GM20431 (cell line): ENCODE measurements around the gene IGSF6.
"Not testable (repeated sequence)": the region's sequence is repeated elsewhere in the genome, so short reads cannot be mapped to it uniquely, and the experiment has no call there.

ENCODE experiments used
- in situ Hi-C: fragments of 300-500 bp; cut with MseI, MboI; formaldehyde crosslinking; loops from one replicate; pipeline ENCODE4 v1.15.0; 2020; ENCODE audit warnings: low sequenced_read_pairs; ENCODE audit not compliant: unreplicated experiment

Gene IGSF6

GRCh38 chr16:21631951-21632575, 20.3 kb downstream of the IGSF6 start:
- in situ Hi-C loops, result not testable (repeated sequence)

DNA sequence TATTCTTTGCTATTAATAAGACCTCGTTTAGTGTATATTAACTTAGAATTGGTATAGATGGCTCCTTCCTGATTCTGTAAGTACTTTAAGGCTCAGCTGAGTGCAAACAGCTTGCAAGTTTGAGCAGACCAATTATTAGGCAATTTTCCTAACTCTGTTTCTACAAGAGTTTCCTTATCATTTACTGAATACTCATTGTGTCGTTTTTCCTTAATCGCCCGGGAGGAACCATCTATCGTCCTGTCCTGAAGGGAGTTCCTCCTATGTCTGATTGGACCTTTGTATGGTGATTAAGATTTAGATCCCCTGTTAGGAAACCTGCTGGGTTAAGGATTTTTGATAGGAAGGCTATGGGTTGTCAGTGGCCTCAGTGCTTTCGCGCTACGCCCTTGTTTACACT, 21.0 kb downstream of the IGSF6 start:
- in situ Hi-C loops, result not testable (repeated sequence)

DNA sequence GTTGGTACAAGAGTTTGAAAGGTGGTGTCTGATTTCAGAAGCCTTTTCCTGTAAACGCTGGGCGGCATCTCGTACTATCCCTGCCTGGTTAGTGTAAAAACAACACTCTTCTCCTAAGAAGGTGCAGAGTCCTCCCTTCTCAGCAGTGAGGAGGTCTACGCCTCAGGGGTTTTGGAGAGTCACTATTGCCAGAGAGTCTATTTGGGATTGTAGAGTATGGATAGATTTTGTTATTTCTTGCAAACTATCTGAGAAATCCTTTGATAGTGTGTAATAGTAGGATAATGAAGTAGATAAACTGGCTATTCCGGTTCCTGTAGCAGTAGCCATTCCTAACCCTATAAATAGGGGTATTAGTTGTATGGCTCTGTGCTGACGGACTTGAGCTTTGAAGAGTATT, 21.5 kb downstream of the IGSF6 start:
- in situ Hi-C loops, result not testable (repeated sequence)

DNA sequence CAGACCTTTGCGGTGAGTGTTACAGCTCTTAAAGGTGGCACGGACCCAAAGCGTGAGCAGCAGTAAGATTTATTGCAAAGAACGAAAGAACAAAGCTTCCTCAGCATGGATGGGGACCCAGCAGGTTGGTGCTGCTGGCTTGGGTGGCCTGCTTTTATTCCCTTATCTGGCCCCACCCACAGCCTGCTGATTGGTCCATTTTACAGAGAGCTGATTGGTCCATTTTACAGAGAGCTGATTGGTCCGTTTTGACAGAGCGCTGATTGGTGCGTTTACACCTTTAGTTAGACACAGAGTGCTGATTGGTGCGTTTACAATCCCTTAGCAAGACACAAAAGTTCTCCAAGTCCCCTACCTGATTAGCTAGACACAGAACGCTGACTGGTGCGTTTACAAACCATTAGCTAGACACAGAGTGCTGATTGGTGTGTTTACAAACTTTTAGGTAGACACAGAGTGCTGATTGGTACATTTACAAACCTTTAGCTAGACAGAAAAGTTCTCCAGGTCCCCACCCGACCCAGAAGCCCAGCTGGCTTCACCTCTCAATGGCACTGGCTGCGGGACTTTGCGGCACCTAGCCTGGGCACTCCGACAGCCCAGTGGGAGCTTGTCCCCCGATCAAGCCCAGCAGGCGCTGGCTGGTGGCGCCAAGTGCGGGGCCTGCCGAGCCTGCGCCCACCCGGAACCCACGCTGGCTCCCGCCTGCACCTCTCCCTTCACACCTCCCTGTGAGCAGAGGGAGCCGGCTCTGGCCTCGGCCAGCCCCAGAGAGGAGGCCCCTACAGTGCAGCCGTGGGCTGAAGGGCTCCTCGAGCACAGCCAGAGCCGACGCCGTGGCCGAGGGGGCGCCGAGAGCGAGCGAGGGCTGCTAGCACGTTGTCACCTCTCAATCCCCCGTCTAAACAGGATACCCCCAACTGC, 22.5 kb downstream of the IGSF6 start:
- in situ Hi-C loops, result not testable (repeated sequence)

- in situ Hi-C loops, result no loop called here
These were observed 23.6 kb downstream of the IGSF6 start for GRCh38 chr16:21628772-21629171.

GRCh38 chr16:21628121-21628726, 24.2 kb downstream of the IGSF6 start:
- in situ Hi-C loops, result no loop called here

GRCh38 chr16:21626659-21627277, 25.6 kb downstream of the IGSF6 start:
- in situ Hi-C loops, result no loop called here

DNA sequence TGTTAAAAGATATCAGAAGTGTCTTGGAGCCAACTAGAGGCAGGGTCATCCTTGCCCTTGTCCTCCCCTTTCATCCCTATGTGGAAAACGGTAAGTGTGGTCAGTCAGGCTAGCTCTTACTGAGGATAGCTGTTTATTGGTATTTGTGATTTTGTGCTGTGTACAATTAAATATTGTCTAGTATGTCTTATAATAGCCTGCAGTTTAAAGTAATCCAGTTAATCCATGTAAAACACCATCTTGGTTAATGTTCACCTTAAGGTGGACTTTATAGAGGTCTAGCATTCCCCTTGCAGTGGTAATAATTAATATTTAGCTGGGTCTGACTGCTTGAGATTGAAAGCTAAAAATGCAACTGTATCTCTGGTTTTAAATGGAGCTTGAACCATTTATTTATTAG, 27.4 kb downstream of the IGSF6 start:
- in situ Hi-C loops, result no loop called here

GRCh38 chr16:21622545-21622944, 29.9 kb downstream of the IGSF6 start:
- in situ Hi-C loops, result no loop called here

- in situ Hi-C loops, result no loop called here
These were observed 31.8 kb downstream of the IGSF6 start for GRCh38 chr16:21620592-21620991.

DNA sequence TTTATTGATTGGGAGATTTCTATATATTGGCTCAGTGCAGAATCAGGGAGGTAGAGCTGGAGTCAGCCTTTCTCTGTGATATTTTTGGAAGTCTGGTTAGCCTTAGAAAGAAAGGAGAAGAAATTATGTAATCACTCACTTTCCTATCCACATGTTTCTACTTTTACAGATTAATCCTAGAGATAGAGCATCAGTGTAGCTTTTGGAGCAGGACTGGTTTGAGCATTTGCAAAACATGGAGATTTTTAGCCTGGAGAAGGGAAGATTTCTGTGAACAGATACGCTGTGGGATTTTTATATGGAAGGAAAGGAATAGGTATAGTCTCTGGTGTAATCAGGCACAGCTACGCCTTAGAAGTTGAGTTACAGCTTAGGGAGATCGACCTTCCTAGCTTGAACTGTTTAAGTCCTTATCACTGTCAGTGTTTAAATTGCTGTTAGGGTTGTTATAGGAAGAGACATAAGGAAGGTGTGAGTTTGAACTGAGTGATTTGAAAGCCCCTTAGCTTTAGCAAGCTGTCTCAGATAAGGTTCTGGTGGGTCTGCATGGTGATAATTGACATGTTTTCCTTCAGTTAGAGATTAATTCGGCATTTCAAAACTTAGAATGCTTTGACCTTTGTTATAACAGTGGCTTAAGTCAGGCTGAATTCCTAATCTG, 32.5 kb downstream of the IGSF6 start:
- in situ Hi-C loops, result no loop called here

DNA sequence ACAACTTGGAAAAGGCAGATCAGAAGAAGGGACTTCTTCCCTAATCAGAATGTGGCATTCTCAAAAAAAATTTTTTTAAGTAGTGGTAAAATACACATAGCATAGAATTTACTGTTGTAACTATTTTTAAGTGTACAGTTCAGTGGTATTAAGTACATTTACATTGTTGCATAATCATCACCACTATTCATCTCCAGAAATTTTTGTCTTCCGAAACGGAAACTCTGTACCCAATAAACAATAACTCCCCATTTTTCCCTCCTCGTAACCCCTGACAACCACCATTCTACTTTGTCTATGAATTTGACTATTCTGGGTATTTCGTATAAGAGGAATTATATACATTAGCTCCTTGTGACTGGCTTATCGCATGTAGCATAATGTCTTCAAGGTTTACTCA, 34.1 kb downstream of the IGSF6 start:
- in situ Hi-C loops, result no loop called here

DNA sequence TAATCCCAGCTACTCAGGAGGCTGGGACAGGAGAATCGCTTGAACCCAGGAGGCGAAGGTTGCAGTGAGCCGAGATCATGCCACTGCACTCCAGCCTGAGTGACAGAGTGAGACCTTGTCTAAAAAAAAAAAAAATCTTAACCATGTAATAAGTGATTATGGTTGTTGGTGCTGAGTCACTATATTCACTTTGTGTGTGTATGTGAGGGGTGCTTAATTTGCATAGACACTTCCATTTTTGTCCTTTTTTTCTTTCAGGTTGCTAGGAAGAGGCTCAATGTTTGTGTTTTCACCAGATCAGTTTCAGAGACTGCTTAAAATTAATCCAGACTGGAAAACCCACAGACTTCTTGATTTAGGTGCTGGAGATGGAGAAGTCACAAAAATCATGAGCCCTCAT, 34.8 kb downstream of the IGSF6 start:
- in situ Hi-C loops, result no loop called here

GRCh38 chr16:21614896-21615295, 37.5 kb downstream of the IGSF6 start:
- in situ Hi-C loops, result no loop called here

DNA sequence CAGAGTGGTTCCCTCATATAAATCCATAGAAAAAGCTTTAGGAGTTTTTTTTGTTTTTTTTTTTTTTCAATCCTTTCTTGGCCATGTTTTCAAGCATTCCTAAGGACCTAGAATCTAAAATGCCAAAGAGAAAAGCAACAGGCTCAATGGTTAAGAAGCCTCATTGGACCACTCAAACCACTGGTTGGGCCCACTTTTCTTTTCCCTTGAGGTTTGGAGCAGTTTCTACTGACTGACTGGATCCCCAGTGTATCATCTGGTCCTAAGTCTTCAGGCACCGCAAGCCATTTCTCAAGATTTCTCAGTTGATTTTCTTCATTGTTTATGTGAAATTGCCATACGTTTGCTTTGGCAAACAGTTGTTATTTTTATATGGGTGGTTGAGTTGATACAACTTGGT, 38.6 kb downstream of the IGSF6 start:
- in situ Hi-C loops, result no loop called here

- in situ Hi-C loops, result no loop called here
These were observed 39.0 kb downstream of the IGSF6 start for GRCh38 chr16:21613361-21613760.

DNA sequence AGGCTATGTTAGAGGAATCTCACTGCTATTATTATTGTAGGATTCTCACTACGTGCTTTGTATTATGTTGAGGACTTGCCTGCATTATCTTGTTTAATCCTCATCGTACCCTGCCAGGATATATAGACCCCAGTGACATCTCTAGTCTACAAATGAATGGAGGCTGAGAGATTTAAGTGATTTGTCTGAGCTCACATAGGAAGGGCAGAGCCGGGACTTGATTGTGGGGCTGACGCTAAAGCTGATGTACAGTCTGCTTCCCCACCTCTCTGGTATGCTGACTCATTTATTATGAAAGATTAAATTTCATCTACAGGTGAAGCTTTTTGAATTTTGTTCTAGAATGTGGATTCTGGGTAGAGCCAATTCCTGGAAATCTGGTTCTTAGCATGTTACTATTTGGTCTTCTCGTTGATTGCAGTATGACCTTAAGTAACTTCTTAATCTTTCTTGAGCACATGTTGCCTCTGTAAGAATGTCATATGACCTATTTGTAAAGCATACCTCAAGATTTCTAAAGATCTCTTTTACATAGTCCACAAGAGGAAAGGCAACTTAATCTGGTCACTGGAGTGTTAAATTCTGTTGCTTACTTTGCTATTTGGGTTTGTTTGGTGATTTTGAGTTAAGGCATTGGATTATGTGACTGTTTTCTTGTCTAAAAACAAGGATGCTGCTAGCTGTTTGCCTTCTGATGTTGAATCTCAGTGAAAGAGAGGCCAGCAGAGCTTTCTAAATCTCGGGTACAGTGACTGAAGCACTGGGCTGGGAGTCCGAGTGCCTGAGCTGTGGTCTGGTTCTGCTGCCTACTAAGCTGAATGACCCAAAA, 40.6 kb downstream of the IGSF6 start:
- in situ Hi-C loops, result no loop called here

DNA sequence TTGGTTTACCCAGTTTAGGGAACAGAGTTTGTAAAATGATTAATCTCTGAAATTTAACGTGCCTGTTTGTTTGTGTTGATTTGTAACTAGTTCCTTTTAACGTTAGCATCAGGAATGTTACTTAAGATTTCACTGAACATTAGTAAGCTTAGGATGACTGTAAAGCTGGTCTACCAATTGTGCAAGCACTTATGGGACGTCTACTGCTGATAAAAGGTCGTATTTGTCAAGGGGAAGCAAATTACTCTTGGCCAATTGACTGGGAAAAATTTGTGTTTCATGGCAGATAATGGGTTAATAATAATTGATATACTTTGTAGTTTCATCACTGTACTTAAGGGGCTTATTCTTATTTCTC, 41.2 kb downstream of the IGSF6 start:
- in situ Hi-C loops, result no loop called here

DNA sequence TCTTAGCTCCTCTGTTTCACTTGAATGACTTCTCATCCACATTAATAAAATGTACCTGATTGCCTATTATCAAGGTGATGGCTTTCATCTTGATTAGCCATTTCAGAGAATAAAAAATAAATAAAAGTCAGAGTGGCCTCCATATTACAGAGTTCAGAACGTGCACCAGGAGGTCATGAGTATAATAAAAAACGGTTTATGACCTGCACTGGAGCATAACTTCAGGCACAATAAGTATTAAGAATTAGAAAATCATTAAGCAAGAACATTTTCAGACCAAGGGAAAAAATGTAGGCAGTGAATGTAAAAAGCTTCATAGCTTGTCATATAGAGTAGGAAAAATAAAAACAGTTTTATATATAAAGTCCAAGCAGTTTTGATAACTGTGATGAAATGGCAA, 41.6 kb downstream of the IGSF6 start:
- in situ Hi-C loops, result no loop called here
